Fibroblast of lung (primary cell): Measurements from ENCODE around the gene MSL2. TPM values are rescaled to one million over a fixed set of nuclear protein-coding genes. Genes with fewer than 3 reads are reported as not detected.

Experiments
- DNase-seq, 2 donors: peaks; one replicate each; pipeline versions ENCODE4 v3.0.0 to v3.0.0-alpha.2; 2010; ENCODE audit warnings: low read depth in 2 of 2
- H2AFZ ChIP-seq: 2 replicates; pipeline ENCODE4 v1.5.1; 2012; ENCODE audit warnings: low read length, control low read depth, inconsistent platforms
- H3K27ac ChIP-seq: 2 replicates; pipeline ENCODE4 v1.5.1; 2011; ENCODE audit warnings: low read length, control low read depth; ENCODE audit not compliant: insufficient read depth
- H3K27me3 ChIP-seq: 2 replicates; pipeline ENCODE4 v1.5.1; 2011; ENCODE audit warnings: mild to moderate bottlenecking, low read length; ENCODE audit not compliant: control insufficient read depth, insufficient read depth
- H3K36me3 ChIP-seq: 2 replicates; pipeline ENCODE4 v1.5.1; 2011; ENCODE audit warnings: low read length; ENCODE audit not compliant: control insufficient read depth, insufficient read depth
- H3K4me1 ChIP-seq: 2 replicates; pipeline ENCODE4 v1.5.1; 2011; ENCODE audit warnings: low read length; ENCODE audit not compliant: control insufficient read depth, insufficient read depth; ENCODE audit errors: extremely low read depth
- H3K4me2 ChIP-seq: 2 replicates; pipeline ENCODE4 v1.5.1; 2011; ENCODE audit warnings: low read length, control low read depth; ENCODE audit not compliant: insufficient read depth; ENCODE audit errors: extremely low read depth
- H3K4me3 ChIP-seq, 4 experiments: fragments of 200-600 bp in 1 of 4; sonication (generic) in 1 of 4; replicated peaks in 1 of 4; 2 replicates each; pipeline ENCODE4 v1.5.1; 2011 to 2016; ENCODE audit warnings: low read length in 4 of 4, low read depth in 3 of 4, mild to moderate bottlenecking in 3 of 4, control low read depth in 2 of 4, inconsistent platforms in 1 of 4, mixed read lengths in 1 of 4; ENCODE audit not compliant: insufficient read depth in 1 of 4; ENCODE audit errors: control extremely low read depth in 1 of 4
- H3K79me2 ChIP-seq: 2 replicates; pipeline ENCODE4 v1.5.1; 2012; ENCODE audit warnings: mild to moderate bottlenecking, low read length, inconsistent platforms; ENCODE audit not compliant: control insufficient read depth, insufficient read depth
- H3K9ac ChIP-seq: 2 replicates; pipeline ENCODE4 v1.5.1; 2011; ENCODE audit warnings: mild to moderate bottlenecking, low read length, control low read depth; ENCODE audit not compliant: insufficient read depth
- H3K9me3 ChIP-seq: 2 replicates; pipeline ENCODE4 v1.5.1; 2012; ENCODE audit warnings: low read depth, low read length; ENCODE audit not compliant: control insufficient read depth, insufficient read depth
- H4K20me1 ChIP-seq: 2 replicates; pipeline ENCODE4 v1.5.1; 2011; ENCODE audit warnings: low read length; ENCODE audit not compliant: control insufficient read depth, insufficient read depth; ENCODE audit errors: extremely low read depth
- EZH2 ChIP-seq: IDR thresholded peaks from 2 replicates; pipeline ENCODE4 v1.5.1; 2012; ENCODE audit warnings: low read length, control low read depth, mild to moderate bottlenecking; ENCODE audit errors: missing control alignments
- polyA plus RNA-seq, 2 donors: library from polyadenylated mRNA; depleted of rRNA in 1 of 2; stranded (reverse) in 1 of 2; unstranded in 1 of 2; fragments of >200 nt; gene quantifications; 2 replicates each; pipeline ENCODE4 v1.2.1, GENCODE V29; 2011 to 2012; ENCODE audit warnings: missing spikeins in 1 of 2
- total RNA-seq: library from RNA; depleted of rRNA; stranded (reverse); fragments of >200 nt; gene quantifications from 2 replicates; pipeline ENCODE4 v1.2.1, GENCODE V29; 2014
- TF ChIP-seq, protein P1 (sequence below), 2 donors: IDR thresholded peaks in 1 of 2; conservative IDR thresholded peaks in 1 of 2; 1 replicate in 1 of 2; 2 replicates in 1 of 2; pipeline ENCODE4 v1.5.1; 2011 to 2012; ENCODE audit warnings: low read length in 2 of 2, control low read depth in 1 of 2, inconsistent platforms in 1 of 2, low read depth in 1 of 2, mild to moderate bottlenecking in 1 of 2

MSL2 gene
- total and polyA plus RNA-seq, 2 donors (not counting 1 experiment from before 2014, with no cell fraction given) = 12.1 to 19.7 TPM

GRCh38 chr3:136152176-136152843 lies 43.8 kb downstream of the MSL2 start:
- Histone ChIP-seq H3K36me3 (no peaks in the 10 kb centered on the region), H3K27ac (no peak overlapping the region), H3K27me3 (no peaks in the 10 kb centered on the region), H3K9me3 (no peaks in the 10 kb centered on the region), H2AFZ (no peak overlapping the region), H3K4me3 (no peak overlapping the region), H3K79me2 (peaks cover 79% of the 10 kb centered on the region), H4K20me1 (no peaks in the 10 kb centered on the region), H3K4me2 (no peak overlapping the region), H3K9ac (no peak overlapping the region), H3K4me1 (peaks cover 2% of the 10 kb centered on the region)
- TF ChIP-seq, protein P1, sequence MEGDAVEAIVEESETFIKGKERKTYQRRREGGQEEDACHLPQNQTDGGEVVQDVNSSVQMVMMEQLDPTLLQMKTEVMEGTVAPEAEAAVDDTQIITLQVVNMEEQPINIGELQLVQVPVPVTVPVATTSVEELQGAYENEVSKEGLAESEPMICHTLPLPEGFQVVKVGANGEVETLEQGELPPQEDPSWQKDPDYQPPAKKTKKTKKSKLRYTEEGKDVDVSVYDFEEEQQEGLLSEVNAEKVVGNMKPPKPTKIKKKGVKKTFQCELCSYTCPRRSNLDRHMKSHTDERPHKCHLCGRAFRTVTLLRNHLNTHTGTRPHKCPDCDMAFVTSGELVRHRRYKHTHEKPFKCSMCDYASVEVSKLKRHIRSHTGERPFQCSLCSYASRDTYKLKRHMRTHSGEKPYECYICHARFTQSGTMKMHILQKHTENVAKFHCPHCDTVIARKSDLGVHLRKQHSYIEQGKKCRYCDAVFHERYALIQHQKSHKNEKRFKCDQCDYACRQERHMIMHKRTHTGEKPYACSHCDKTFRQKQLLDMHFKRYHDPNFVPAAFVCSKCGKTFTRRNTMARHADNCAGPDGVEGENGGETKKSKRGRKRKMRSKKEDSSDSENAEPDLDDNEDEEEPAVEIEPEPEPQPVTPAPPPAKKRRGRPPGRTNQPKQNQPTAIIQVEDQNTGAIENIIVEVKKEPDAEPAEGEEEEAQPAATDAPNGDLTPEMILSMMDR (conservative IDR thresholded peaks at IDR 0.05 in 1 of 2, IDR thresholded peaks at IDR 0.05 in 1 of 2; ENCODE audit: low read depth in 1 of 2, low read length in 2 of 2) = no peak
- TF ChIP-seq EZH2 = no peak
- peak in 1 of 2 donors; percentile 28 for DNase-seq

GRCh38 chr3:136151219-136151618 lies 44.9 kb downstream of the MSL2 start:
- H3K9me3 ChIP-seq = no peaks in the 10 kb centered on the region
- H3K4me1 ChIP-seq = peaks cover 2% of the 10 kb centered on the region
- TF ChIP-seq, protein P1 (conservative IDR thresholded peaks at IDR 0.05 in 1 of 2, IDR thresholded peaks at IDR 0.05 in 1 of 2; ENCODE audit: low read depth in 1 of 2, low read length in 2 of 2) = no peak
- no peak for TF ChIP-seq EZH2
- no peaks in the 10 kb centered on the region for H3K27me3 ChIP-seq
- no peak overlapping the region for H3K4me3 ChIP-seq
- H3K79me2 ChIP-seq = peaks cover 78% of the 10 kb centered on the region
- H3K9ac ChIP-seq = no peak overlapping the region
- no peak overlapping the region for H3K4me2 ChIP-seq
- peak in 1 of 2 donors; percentile 56 for DNase-seq
- no peak overlapping the region for H3K27ac ChIP-seq
- no peak overlapping the region for H2AFZ ChIP-seq
- no peaks in the 10 kb centered on the region for H3K36me3 ChIP-seq
- no peaks in the 10 kb centered on the region for H4K20me1 ChIP-seq

DNA sequence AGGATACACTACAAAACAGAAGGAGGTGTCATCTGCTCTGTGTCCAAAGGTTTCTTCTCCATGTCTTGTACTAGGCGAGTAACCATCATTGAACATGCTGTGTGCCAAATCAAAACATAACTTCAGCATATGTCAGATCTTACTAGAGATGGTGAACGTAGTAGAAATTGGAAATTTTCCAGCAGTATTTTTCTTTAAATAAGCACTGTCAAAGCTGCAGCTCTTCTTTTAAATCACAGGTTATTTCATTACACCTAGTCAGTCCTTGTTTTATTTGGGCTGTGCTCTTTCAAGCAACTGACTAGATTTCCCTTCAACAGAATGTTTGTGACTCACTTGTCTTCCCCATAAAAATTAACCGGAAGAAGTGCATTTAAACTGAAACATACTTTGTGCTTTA lies 46.5 kb downstream of the MSL2 start:
- no peak overlapping the region for H3K27ac ChIP-seq
- H2AFZ ChIP-seq = no peak overlapping the region
- no peaks in the 10 kb centered on the region for H4K20me1 ChIP-seq
- no peak overlapping the region for H3K4me3 ChIP-seq
- peaks cover 62% of the 10 kb centered on the region for H3K79me2 ChIP-seq
- no peak overlapping the region for H3K9ac ChIP-seq
- peak overlapping the region; percentile 17 for H3K4me2 ChIP-seq
- TF ChIP-seq, protein P1 (conservative IDR thresholded peaks at IDR 0.05 in 1 of 2, IDR thresholded peaks at IDR 0.05 in 1 of 2; ENCODE audit: low read depth in 1 of 2, low read length in 2 of 2) = no peak
- no peak for TF ChIP-seq EZH2
- H3K4me1 ChIP-seq = peaks cover 2% of the 10 kb centered on the region
- no peaks in the 10 kb centered on the region for H3K27me3 ChIP-seq
- DNase-seq = peak; percentile 45
- peaks cover 1% of the 10 kb centered on the region for H3K36me3 ChIP-seq
- H3K9me3 ChIP-seq = no peaks in the 10 kb centered on the region
